Activated T-cell treated with anti-CD3 and anti-CD28 coated beads for 48 hours (primary cell): Measurements from ENCODE around the gene BAG2.

ENCODE experiments used
- DNase-seq: peaks from one replicate; pipeline ENCODE4 v3.0.0-alpha.2; 2020; ENCODE audit warnings: low read depth

Gene BAG2

GRCh38 chr6:57172136-57173055 is at the start of gene BAG2:
Gene BAG2 (plus strand): TSS chr6:57172326. CDS start chr6:57172698, 372 bp downstream.
- peak; percentile 87 for DNase-seq

GRCh38 chr6:57123111-57123510 is 49.0 kb upstream of the BAG2 start:
- no peak for DNase-seq

- no peak for DNase-seq
These were observed 44.4 kb upstream of the BAG2 start for GRCh38 chr6:57127763-57128162.

- no peak for DNase-seq
These were observed 41.4 kb upstream of the BAG2 start for GRCh38 chr6:57130661-57131177.

- no peak for DNase-seq
These were observed 37.2 kb upstream of the BAG2 start for GRCh38 chr6:57134954-57135353.

GRCh38 chr6:57135885-57136284 is 36.2 kb upstream of the BAG2 start:
- no peak for DNase-seq

- no peak for DNase-seq
These were observed 34.8 kb upstream of the BAG2 start for GRCh38 chr6:57137350-57137749.

GRCh38 chr6:57138026-57138425 is 34.1 kb upstream of the BAG2 start:
- DNase-seq: no peak

- DNase-seq: no peak
These were observed 30.5 kb upstream of the BAG2 start for GRCh38 chr6:57141451-57142177.

GRCh38 chr6:57142178-57142525 is 30.0 kb upstream of the BAG2 start:
- no peak for DNase-seq

GRCh38 chr6:57143690-57144089 is 28.4 kb upstream of the BAG2 start:
- no peak for DNase-seq

GRCh38 chr6:57147401-57147800 is 24.7 kb upstream of the BAG2 start:
- no peak for DNase-seq

- no peak for DNase-seq
These were observed 23.9 kb upstream of the BAG2 start for GRCh38 chr6:57147955-57148858.

- no peak for DNase-seq
These were observed 13.5 kb upstream of the BAG2 start for GRCh38 chr6:57158658-57159057.

GRCh38 chr6:57159127-57159526 is 13.0 kb upstream of the BAG2 start:
- DNase-seq: no peak

- DNase-seq: no peak
These were observed 10.1 kb upstream of the BAG2 start for GRCh38 chr6:57162028-57162427.

- DNase-seq: no peak
These were observed 9.6 kb upstream of the BAG2 start for GRCh38 chr6:57162516-57162915.

- DNase-seq: no peak
These were observed 8.2 kb upstream of the BAG2 start for GRCh38 chr6:57163956-57164355.

GRCh38 chr6:57165080-57165479 is 7.0 kb upstream of the BAG2 start:
- DNase-seq: no peak

GRCh38 chr6:57173056-57173885 is 1.1 kb downstream of the BAG2 start:
- no peak for DNase-seq

GRCh38 chr6:57173886-57174510 is 1.9 kb downstream of the BAG2 start:
- no peak for DNase-seq
